ENCODE results near the gene RTN4.

The RTN4 gene

DNA sequence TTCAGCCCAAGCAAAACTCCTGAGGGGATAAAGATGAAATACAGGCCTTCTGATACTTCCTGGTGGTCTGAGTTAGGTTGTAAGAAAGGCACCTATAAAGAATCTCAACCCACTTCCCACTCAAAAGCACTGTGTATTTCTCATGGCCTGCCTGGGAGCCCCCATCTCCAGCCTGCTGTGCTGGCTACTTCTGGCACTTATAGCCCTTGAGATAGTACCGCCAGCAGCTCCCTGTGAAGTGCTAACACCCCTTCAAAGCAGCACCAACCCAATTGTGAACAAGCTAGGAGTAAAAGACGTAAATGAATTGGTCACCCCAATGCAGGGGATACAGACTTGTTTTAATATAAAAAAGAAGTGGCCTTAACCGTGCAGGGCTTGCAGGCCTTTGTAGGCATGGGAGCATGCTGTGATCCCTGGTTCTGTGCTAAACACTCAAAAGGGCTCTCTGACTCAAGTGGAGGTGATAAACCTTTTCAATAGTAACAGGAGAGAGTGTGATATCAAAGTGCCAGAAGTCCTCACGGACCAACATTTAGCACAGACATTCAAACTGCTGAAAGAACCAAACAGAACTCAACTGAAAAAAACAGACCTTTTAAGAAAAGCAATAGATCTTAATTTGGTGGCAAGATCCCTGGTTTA lies 80.8 kb downstream of the RTN4 start:
- no peak for DNase-seq (ENCODE audit: low spot score)

DNA sequence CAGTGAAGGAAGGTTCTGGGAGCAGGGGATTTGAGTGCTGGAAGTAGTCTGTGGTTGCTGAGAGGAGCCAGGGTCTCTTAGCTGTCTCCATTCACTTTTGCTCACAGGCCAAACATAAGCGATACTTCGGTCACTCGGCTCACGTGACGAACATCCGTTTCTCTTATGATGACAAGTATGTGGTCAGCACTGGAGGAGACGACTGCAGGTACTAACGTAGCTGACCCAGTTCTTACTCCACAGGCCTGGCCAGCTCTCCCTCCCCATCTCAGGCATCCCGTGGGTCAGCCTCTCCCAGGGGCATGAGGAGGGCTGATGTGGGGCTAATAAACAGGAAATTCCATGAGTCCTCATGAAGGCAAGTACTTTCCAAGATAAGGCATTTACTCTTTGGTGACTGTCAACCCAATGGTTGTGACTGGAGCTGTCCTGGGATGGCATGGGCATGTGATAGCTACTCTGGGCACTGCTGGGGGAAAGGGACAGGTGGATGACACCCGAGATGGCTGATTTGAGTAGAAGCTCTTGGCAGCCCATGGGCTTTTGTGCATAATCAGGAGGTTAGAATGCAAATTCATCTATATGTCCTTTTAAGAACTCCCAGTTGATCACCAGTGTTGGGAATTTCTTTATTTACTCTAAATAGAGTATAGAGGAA lies 81.6 kb downstream of the RTN4 start:
- DNase-seq (ENCODE audit: low spot score): no peak

DNA sequence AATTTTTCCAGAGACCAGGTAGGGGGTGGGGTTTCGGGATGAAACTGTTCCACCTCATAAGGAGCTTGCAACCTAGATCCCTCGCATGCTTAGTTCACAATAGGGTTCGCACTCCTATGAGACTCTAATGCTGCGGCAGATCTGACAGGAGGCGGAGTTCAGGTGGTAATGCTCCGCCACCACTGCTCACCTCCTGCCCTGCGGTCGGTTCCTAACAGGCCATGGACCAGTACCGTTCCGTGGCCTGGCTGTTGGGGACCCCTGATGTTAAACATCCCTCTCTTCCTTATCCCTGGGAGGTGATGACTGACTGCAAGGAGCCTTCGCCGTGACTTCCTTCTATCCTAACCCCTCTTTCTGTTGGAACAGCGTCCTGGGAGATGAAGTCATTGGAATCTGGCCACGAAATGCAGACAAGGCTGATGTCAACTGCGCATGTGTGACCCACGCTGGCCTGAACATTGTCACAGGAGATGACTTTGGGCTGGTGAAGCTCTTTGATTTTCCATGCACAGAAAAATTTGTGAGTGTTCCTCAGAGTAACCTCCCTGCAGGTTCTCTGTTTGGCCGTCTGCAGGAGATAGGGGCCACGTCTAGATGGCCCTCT lies 82.4 kb downstream of the RTN4 start:
- DNase-seq (ENCODE audit: low spot score): no peak

DNA sequence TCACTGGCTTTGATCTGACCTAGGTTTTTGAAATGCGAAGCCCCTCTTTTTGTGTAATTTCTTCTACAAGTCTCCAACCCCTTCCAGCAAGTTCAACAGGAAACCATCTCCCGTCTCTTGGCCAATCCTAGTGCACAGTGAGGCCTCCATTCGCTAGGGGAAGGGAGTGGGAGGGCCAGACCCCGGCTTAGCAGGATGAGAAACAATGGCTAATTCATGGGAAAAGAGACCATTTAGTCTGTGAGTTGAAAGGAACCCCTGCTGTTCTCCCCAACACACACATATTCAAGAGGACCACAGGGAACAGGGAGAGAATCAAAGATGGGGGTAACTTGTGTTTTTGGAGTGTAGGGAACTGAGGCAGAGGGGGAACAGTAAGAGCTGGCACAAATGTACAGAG lies 83.0 kb downstream of the RTN4 start:
- DNase-seq (ENCODE audit: low spot score): peak; percentile 51

DNA sequence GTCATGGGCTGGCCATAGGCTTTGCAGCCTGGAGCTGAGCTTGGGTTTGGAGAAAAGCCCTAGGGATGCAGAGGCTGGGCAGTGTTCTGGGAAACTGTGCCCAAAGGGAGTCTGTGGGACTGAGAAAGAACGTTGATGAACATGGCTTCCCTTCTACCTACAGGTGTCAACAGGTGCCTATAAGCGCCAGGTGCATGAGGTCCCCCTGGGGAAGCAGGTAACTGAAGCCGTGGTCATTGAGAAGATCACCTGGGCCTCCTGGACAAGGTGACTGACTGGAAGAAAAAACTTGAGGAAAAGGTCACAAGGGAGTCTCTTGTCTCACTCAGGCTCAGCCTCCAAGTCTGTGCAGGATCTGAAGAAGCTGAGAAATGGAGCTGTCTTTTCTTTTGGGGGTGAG lies 83.4 kb downstream of the RTN4 start:
- DNase-seq (ENCODE audit: low spot score): no peak

DNA sequence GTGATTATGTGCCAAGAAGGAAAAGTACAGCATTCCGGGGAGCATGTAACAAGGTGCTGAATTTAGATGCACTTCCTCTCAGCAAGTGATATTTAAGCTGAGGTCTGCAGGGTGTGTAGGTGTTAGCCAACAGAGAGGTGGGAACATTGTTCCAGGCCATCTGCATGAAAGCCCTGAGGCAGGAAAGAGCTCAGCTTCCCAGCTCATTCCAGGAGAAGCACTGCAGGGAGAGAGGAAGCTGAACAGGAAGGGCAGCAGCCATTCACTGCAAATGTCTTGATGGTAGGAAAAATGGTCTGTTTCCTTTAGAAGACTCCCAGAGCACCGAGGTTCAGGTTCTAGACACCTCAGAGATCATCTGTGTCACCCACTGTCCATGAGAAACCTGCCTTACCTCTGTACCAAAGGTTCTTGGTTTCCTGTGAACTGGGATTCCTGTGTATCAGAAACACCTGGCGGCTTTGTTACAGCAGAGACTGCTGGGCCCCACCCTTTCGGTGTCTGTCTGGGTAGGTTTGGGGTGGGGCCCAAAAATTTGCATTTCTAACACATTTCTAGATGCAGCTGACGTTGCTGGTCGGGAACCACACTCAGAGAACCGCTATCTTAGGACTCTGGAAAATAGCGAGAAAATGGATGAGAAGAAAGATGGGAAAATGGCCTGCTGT lies 84.0 kb downstream of the RTN4 start:
- no peak for DNase-seq (ENCODE audit: low spot score)

DNA sequence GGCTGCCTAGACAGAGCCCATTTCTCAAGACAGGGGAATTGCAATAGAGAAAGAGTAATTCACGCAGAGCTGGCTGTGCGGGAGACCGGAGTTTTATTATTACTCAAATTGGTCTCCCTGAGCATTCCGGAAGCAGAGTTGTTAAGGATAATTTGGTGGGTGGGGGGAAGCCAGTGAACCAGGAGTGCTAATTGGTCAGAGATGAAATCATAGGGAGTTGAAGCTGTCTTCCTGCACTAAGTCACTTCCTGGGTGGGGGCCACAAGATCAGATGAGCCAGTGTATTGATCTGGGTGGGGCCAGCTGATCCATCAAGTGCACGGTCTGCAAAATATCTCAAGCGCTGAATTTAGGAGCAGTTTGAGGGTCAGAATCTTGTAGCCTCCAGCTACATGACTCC lies 84.8 kb downstream of the RTN4 start:
- no peak for DNase-seq (ENCODE audit: low spot score)

DNA sequence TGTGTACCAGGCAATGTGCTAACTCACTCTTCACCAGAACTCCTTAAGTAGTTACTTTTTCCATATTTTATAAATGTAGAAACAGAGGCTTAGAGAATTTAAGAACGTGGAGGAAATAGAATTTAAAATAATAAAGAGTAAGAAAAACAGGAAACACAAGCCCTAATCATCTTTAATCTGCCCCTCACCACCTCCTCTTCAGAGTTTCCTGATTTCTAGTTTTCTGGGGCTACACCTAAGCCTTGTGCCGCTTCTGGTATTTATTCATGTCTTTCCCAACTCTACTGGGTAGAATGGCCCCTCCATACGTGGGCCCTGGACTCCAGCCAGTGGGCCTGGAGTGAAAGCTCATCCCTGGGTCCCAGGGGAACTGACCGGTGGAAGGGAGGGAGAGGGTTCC lies 85.4 kb downstream of the RTN4 start:
- no peak for DNase-seq (ENCODE audit: low spot score)

DNA sequence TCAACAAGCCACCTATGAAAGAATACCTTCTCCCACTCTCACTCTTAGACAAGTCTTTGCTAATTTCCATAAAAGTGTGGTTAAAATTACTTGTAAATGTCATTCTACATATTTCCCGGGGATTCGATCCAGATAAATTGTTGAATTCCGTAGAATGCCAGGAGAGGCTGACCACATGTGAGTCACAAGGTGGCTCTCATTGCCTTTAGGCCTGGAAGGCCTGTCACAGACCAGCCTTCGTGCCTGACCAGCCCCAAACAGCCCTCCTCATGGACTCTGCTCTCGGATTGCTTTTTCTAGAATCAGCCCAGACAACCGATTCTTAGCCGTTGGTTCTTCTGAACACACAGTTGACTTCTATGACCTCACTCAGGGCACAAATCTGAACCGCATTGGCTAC lies 86.0 kb downstream of the RTN4 start:
- DNase-seq (ENCODE audit: low spot score): no peak

DNA sequence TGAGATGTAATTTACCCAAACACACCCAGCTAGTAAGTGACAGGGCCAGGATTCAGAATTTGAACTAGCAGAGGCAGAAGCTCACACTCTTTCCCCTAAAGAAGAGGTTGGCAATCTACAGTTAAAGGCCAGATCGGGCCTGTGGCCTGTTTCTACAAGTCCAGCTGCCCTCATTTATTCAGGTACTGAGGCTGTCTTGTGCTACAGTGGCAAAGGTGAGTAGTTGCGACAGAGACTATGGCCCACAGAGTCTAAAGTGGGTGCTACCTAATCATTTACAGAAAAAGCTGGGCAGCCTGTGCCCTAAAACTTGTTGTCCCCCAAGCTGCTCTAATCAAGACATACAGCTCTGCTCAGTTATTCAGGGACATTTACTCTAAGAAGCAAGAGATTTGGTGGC lies 86.8 kb downstream of the RTN4 start:
- DNase-seq (ENCODE audit: low spot score): no peak

DNA sequence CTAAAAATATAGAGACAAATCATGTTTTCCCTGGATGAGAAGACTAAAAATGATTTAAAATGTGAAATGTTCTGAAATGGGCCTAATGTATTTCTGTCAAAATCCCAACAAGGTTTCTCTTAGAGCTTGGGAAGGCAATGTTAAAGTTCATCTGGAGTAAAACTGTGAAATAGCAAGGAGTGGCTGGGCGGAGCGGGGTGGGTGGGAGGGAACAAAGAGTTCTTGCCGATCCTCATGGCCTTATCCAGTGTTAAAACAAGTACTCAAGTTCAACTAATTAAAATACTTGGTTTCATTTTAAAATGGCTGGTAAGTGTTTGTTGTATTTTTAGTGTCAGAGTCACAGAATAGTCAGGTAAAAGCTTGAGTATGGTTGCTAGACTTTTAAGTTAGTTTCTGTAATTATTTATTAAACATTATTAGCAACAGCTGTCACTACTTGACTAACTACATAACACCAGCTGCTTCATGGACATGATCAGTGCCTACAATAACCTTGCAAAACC lies 87.3 kb downstream of the RTN4 start:
- no peak for DNase-seq (ENCODE audit: low spot score)

DNA sequence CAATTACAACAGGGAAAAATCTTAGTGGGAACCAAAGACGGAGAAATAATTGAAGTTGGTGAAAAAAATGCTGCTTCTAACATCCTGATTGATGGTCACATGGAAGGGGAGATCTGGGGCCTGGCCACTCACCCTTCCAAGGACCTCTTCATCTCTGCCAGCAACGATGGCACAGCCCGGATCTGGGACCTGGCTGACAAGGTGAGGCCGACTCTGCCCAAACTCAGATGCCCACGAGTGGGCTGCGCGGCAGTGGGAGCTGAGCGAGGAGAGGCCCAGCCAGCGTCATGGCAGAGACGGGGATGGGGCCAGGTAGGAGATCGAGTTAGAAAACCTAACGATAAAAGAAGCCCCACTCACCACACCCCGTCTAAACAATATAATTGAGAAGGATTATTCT lies 87.7 kb downstream of the RTN4 start:
- no peak for DNase-seq (ENCODE audit: low spot score)

DNA sequence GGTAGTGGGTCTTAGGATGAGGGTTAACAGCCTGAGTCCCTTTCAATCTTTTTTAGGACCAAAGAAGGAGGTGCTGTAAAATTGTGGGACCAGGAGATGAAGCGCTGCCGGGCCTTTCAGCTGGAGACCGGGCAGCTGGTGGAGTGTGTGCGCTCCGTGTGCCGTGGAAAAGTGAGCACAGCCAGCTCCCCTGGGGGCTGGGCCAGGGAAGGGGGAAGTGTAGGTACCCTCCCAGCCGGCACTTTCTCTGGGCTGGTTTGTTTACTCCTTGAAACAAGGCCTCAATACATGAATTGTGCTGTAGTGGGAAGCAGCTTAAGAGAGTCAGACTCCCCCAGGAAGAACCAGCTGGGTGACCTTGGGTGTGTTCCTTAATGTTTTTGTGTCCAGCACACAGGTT lies 90.1 kb downstream of the RTN4 start:
- DNase-seq (ENCODE audit: low spot score): no peak

DNA sequence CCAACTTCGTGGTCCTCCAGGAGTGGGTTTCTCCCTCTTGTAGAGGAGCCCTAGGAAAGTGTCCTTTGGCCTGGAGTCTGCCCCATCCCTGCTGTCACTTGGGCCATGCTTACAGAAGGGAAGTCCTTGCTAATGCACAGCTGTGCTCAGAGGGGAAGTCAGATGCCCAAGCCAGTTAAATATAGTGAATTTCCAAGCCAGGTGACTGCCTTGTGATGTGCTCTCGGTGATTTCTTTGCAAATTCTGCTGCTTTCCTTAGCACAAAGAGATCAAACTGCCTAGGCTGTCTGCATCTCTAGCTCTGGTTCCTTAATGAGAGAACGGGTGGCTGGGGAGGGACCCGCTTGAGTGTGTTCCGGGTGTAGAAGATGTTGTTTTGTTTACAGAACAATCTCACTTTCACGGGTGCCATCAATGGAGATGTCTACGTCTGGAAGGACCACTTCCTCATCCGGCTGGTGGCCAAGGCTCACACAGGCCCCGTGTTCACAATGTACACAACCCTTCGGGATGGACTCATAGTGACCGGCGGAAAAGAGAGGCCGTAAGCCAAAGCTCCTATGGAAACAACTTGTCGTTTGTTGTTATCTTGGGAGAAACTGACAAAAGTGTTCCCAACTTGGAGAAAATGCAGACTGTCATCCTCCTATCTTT lies 91.4 kb downstream of the RTN4 start:
- no peak for DNase-seq (ENCODE audit: low spot score)

DNA sequence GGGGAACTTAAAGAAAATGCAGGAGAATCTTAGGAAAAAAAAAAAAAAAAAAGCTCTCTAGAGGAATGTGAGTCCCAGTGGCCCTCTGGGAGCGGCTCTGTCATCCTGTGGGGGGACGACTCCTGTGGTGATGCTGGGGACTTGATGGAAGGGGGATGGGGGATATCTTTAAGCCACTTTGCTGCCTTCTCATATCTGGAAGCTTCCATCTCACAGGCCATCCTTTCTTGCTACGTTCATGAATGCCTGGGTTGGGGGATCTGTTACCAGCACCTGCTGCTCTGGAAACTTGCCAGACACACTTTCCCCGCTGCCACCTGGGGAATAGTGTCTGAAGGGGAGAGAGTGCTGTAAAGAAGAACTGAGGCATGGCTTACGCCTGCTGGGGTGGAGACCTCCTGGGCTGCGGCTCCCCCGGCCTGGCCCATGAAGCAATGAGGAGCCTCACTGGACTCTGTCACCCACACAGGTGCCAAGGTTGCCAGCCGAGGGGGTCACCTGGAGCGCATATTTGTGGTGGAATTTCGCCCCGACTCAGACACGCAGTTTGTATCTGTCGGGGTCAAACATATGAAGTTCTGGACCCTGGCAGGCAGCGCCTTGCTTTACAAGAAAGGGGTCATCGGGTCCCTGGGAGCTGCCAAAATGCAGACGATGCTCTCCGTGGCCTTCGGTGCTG lies 92.8 kb downstream of the RTN4 start:
- DNase-seq (ENCODE audit: low spot score): peak; percentile 53

DNA sequence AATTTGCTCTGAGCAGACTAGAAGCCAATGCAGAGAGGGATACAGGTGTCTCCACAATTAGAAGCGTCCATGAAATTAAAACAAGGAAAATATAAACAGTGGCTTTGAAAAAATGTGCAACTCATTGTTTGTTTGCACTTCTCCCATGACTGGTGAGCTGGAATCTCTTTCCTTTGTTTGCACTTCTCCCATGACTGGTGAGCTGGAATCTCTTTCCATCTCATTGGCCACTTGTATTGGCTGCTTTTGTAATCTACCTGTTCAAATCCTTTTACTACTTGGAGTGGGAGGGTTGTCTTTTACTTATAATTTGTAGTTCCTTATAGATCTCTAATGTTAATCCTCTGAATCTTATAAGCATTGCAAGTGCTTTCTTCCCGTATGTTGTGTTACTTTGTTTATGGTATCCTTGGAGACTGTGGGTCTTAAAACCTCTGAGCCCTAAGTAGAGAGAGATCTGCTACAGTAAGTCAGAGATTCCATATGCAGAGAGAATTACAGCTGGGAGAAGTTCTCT lies 94.1 kb downstream of the RTN4 start:
- DNase-seq (ENCODE audit: low spot score): no peak

DNA sequence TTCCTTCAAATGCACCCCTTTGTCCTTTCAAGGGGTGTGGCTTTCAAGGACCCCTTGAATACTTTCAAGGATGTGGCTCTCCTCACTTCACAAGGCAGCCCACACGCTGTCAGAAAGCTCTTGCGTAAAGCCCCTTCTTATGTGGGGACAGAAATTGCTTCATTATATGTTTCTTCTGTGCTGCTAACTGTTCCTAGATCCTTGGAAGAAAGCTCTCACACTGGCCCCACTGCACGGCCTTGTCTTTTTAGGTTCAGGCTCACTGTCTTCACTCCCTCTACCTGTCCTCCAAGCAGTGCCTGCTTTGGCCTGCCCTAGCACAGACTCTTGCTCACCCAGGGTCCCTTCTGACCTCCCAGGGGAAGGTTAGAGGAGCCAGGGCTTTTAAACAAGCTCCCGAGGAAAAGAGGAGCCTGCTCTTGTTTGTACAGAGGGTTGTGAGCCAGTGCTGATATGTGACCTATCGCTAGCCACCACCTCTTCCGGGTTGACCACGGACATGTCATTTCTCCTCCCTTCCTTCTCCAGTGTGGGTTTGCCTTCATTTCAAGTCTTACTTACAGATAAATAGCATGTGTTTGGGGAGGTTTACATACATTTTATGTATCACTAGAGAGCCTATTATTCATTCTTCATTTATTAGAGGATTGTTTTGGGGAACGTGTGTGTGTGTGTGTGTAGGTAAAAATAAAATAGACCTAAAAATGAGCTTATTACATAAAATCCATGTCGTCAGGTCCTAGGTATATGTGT lies 94.7 kb downstream of the RTN4 start:
- no peak for DNase-seq (ENCODE audit: low spot score)

DNA sequence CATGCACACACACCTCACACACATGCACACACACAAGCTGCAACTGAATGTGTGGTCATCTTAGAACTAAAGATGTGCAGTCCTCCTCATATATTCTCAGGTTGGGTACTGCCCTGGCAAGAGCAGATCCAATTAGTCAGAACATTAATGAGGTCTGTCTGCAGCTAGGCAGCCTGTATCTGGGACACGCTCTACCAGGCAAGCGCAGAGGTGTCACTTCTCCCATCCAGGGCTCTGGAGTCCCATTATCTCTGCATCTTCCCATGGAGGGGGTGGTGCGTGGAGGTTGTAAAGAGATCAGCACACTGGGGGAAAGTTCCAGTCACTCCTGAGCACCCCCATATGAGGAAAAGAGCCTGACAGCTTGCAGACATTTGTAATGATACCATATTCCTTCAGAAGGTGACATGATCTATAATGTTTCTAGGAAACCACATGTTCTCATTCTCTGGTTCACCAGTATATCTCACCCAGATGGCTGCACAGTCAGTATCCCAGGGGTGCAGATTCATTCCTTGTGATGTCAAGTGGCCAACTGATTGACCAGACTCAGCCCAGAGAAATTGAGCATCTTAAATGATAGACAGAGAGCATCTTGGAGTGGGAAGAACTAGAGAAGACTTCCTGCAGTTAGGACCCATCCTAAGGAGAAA lies 95.4 kb downstream of the RTN4 start:
- DNase-seq (ENCODE audit: low spot score): no peak

DNA sequence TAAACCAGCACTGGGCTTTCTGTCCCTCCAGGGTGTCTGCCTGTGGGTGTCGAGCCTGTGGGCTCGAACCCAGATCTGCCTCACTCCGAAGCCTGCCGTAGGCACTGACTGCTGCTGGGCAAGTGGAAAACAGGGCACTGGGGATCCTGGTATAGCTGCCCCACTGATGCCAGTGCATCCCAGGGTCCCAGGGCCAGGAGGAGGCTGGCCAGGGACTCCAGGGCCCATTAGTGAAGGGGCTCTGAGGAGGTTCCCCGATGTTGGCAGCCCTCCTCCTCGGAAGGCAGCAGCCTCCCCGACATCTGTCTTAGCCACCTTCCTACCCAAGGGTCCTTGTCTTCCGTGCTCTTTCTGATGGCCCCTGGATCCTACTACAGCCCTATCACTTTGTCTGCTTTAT lies 96.1 kb downstream of the RTN4 start:
- DNase-seq (ENCODE audit: low spot score): no peak

DNA sequence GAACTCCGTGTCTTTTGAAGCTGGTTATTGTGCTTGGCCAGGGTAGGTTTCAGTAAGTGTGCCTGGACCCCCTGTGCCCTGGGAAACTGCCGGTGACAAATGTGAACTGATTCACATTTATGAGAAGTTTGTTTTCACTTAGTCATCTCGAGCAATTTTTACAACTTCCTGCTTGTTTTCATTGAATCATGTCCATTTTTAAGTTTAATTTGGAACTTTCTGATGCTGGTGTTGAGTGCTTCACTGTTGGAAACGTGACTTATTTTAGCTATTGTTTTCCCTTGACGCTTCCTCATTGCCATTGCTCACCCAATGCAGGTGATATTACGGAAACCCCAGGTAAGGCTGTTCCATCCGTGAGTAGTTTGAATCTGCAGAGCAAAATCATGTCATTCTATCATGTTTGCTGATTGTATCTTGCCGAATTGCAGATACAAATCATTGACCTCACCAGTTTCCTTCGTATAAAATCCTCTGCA lies 97.2 kb downstream of the RTN4 start:
- no peak for DNase-seq (ENCODE audit: low spot score)
